ENCODE results near the gene USHBP1. TPM values are rescaled to one million over a fixed set of nuclear protein-coding genes. Genes with fewer than 3 reads are reported as not detected.
A peak's percentile ranks its signal among the peaks of the same experiment; 100 is the strongest.

USHBP1 gene
- total RNA-seq, 1 experiment from 2014 or later: 6.4 TPM

- Mint-ChIP-seq H3K27ac (no peak overlapping the region), H3K4me3 (no peak overlapping the region), H3K27me3 (ENCODE audit: low read depth) (peaks cover 1% of the 10 kb centered on the region; the same call in 1 of the 2 replicates), H3K36me3 (ENCODE audit: insufficient read depth in 1 of 3, low read depth in 3 of 3) (peaks cover 0 to 20% (median 0%) of the 10 kb centered on the region in 3 experiments; a peak in 3 of 7 replicates), H3K4me1 (peaks cover 11 to 22% of the 10 kb centered on the region in 2 experiments), H3K9me3 (no peaks in the 10 kb centered on the region; a peak in 1 of 5 replicates)
- Histone ChIP-seq H3K23me2 (ENCODE audit: insufficient read length, low read depth, low read length, poor library complexity, severe bottlenecking) (no peaks in the 10 kb centered on the region), H2AK5ac (ENCODE audit: insufficient read length, low read length) (no peak overlapping the region), H4K91ac (ENCODE audit: insufficient read length, low read depth, low read length) (no peak overlapping the region), H4K8ac (replicated peaks; ENCODE audit: insufficient read length, low read depth, low read length) (no peak overlapping the region), H2BK120ac (ENCODE audit: low read depth, low read length, poor library complexity, severe bottlenecking) (no peak overlapping the region), H4K5ac (ENCODE audit: insufficient read length, low read depth, low read length) (no peak overlapping the region), H3K27ac (ENCODE audit: insufficient read length, low read depth, low read length) (no peak overlapping the region), H3K4me2 (ENCODE audit: insufficient read depth, insufficient read length, low read length) (no peak overlapping the region), H3K4ac (ENCODE audit: low read depth, low read length) (no peak overlapping the region), H2BK12ac (ENCODE audit: insufficient read length, low read depth, low read length) (no peak overlapping the region), H3K4me1 (ENCODE audit: insufficient read depth, low read length) (peaks cover 4% of the 10 kb centered on the region; the same call in 1 of the 2 replicates), H2BK5ac (ENCODE audit: insufficient read length, low read length) (no peak overlapping the region), H4K20me1 (ENCODE audit: control insufficient read depth, insufficient read depth, insufficient read length) (no peaks in the 10 kb centered on the region), H3K18ac (ENCODE audit: insufficient read length, low read depth, low read length) (no peak overlapping the region), H3K23ac (ENCODE audit: insufficient read length, low read depth, low read length) (no peak overlapping the region), H3K9me3 (ENCODE audit: control insufficient read depth, low read depth, low read length) (peaks cover 13% of the 10 kb centered on the region), H2AFZ (ENCODE audit: low read length) (no peak overlapping the region), H2BK20ac (ENCODE audit: low read depth, low read length, poor library complexity, severe bottlenecking) (no peak overlapping the region), H3T11ph (ENCODE audit: low read length) (no peak overlapping the region), H3K56ac (ENCODE audit: insufficient read length, low read depth, low read length) (no peak overlapping the region), H3K79me2 (ENCODE audit: insufficient read depth, low read length) (no peaks in the 10 kb centered on the region), H3K9ac (ENCODE audit: extremely low read depth, insufficient read length, low read length) (no peak overlapping the region), H3K14ac (ENCODE audit: insufficient read depth, low read length) (no peak overlapping the region), H3K79me1 (ENCODE audit: insufficient read depth, low read depth, low read length, poor library complexity, severe bottlenecking) (no peaks in the 10 kb centered on the region), H2BK15ac (ENCODE audit: low read depth, low read length) (0 out of 2 replicates have a peak overlapping the region, but pooled peaks have one; percentile 52), H3K27me3 (ENCODE audit: insufficient read depth, low read length) (no peaks in the 10 kb centered on the region)
- no CpG with 5 or more reads among the region's 1 CpG for WGBS (ENCODE audit: extremely low coverage, insufficient read length, low lambda C conversion rate)
- DNase-seq: no peak
- TF ChIP-seq CTCF (conservative IDR thresholded peaks at IDR 0.05): no peak
Observed at GRCh38 chr19:17259934-17260333, 4.6 kb downstream of the USHBP1 start.

Data from H9 (cell line).